ENCODE data around the gene PARVA. TPM values are rescaled to one million over a fixed set of nuclear protein-coding genes. Genes with fewer than 3 reads are reported as not detected.

Gene PARVA
- polyA plus RNA-seq, 5 donors: 84.7 to 105 (median 89.8) TPM

DNA sequence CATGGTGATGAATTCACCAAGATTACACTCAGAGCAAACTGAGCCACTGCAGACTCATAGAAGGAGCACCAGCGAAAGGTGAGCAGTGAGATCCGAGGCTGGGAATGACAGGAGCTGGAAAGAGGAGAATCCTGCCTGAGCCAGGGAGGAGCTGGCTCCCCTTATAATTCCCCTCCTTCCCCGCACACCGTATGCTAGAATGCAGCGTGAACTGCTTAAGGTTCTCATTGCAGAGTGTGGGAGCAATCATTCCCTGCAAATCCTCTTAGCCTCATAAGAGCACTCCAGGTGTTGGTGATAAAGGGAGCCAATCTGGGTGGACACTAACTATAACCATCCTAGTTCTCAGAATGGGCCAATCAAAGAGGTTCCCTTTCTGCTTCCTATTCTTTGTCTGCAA, 169.3 kb downstream of the PARVA start:
- DNase-seq: no peak

DNA sequence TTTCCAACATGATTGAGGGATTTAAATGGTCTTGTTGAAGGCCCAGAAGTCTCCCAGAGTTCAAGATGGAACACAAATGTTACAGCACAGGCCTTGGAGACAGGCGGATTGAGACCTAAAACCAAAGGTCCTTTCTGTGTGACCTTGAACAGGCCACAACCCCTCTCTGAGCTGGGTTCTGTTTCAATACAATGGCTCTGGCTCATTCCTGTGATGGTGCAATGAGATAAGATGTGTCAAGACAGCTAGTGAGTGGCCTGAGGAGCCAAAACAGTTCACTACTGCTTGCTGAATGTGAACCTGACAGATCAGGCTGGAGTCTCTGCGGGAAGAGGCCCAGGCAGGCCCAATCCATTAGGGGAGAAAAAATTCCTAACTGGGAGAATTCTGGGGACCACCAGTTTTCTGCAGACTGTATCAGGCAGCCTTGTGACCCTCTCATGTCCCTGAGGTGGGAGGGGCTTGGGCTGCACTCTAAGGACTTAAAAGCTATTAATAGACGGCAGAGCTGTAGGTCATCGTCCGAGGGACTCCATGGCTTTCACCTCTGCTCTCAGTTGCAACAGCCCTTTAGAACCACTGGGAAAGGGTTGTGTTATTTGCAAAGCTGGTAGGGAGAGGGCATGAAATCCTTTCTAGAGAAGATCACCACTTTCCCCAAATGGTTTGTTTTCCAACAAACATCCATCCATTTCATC, 170.7 kb downstream of the PARVA start:
- no peak for DNase-seq

DNA sequence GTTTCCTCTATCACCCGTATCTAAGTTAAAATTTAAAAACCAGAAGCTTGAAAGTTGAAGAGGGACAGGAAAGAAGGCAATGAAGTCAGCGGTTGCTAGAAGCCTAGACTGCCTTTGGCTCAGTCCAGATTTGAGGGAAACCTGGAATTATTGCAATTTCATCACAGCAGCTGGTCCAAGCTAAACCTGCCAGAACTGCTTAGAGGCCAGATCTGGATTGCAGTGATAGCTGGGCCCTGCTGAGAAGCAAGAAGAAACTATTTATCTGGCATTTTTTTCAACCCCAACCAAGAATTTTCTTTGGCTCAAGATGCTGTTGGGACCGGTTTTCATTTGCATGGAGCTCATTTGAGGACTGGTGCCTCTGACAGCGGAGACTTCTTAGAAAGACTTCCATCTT, 175.3 kb downstream of the PARVA start:
- DNase-seq: peak; percentile 75 to 76

DNA sequence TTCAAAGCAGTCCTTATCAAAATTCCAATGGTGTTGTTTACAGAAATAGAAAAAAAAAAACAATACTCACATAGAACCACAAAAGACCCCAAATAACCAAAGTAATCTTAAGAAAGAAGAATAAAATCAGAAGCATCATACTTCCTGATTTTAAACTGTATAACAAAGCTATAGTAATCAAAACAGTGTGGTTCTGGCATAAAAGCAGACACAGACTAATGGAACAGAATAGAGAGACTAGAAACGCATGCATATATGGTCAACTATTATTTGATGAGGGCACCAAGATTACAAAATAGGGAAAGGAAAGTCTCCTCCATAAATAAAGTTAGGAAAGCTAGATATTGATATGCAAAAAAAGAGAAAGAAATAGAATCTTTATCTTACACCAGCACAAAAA, 176.8 kb downstream of the PARVA start:
- no peak for DNase-seq

DNA sequence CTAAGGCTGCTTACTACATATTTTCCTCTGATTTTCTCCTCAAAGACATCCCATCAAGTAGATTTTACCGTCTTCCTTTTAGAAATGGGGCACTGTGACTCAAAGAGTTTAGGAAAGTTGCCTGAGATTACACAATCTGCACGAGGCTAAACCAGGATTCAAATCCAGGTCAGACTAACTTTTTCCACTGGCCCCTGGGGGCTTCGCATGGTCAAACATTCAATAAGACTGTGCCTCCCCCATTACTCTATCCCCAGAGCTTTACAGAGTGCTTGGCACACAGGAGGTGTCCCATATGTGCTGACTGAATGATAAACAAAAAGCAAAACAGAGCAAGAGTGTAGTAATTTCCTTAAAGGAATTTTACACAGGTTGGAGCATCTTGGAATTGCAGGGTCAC, 178.8 kb downstream of the PARVA start:
- peak in 1 of 2 donors; percentile 33 for DNase-seq

DNA sequence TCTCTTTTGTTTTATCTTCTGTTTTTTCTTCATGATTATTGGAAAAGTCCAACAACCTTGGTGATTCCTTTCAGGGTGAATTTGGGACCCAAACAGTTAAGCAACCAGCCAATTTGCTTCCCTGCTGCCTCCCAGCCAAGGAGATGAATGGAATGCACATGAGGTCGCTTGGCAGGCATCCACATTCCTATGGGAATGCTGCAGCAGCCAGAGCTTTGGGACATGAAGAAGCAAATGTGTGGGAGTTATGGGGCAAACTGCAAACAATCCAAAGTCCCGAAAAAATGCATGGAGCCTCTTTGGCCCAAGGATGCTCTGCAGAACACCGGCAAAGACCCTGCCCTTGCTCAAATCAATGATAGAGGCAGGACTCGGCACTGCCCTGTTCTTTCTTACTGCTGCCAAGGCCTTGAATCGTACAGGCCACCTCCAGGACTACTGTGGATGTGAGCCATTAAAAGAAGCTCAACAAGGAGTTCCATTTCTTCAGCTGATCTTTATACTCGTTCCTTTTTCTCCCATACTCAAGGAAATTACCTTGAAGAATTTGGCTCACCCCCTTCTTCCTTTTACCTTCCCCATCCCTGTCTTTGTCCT, 179.5 kb downstream of the PARVA start:
- peak; percentile 88 to 89 for DNase-seq

DNA sequence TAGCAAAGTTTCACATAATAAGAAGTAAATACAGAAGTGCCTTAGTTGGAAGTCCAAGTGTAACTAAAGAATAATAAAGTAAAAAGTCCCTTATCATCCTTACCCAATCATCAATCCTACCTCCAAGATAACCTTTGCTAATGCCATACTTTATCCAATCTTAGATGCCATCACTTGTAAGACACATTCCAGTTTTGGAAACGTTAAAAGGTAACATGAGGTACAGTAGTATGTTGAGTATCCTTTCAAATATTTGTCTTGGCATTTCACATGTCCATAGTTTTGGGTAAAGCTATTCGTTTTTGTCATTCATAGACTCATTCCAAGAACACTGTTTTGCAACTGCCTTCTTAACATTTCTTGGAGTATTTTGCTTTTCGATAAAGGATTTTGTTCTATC, 181.6 kb downstream of the PARVA start:
- no peak for DNase-seq

DNA sequence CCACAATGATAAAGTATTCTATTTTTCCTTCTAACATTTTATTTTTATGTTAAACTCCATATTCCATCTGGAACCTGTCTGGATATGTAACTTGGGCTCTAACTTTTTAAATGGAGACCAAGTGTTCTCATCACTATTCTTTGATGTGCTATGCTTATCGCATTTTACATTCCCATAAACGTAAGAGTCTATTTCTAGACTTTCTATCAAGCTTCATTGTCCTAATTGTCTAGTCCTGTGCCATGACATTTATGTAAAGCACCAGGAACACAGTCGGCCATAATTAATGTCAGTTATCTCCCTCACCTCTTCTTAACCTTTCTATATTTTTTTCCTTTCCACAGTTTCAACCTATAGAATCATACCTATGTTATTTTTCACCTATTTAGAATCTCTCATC, 183.0 kb downstream of the PARVA start:
- DNase-seq: no peak

DNA sequence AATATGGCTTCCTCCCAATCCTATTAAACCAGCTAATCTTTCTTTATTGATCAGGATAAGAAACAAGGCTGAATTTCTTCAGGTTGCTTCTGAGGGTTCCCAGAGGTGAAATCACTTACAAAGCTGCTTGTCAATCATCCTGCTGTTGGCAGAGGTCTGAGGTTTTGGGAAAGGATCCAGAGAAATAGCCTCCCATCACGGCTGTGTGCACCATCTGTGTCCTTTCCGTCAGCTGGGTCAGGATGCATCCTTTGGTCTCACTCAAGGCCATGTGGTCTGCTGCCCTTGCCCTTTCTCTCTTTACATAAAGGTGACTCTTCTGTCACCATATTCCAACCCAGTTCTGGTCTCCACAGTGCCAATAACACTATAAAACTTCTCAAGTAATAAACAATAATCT, 183.5 kb downstream of the PARVA start:
- no peak for DNase-seq

DNA sequence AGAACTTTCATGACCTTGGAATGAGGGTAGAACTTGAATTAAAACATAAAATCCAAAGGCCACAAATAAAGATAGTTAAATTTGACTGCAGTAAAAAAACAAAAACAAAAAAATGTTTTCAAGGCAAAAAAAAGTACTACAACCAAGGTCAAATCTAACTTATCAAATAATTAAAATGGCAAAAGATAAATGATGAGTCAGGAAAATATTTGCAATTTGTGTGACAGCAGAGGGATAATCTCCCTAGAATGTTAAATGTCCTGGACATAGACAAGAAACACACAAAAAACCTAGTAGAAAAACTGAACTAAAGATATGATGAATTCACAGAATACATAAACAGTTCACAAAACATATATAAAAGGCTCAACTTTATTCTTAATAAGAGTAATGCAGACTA, 186.6 kb downstream of the PARVA start:
- no peak for DNase-seq

DNA sequence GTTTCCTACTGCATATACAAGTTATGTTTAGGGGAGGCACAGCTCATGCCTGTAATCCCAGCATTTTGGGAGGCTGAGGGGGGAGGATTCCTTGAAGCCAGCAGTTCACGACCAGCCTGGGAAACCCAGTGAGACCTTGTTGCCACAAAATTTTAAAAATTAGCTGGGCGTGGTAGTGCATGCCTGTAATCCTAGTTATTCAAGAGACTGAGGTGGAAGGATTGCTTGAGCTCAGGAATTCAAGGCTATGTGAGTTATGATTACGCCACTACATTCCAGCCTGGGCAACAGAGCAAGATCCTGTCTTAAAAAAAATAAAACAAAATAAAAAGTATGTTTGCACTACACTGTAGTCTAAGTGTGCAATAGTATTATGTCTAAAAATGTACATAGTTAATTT, 188.0 kb downstream of the PARVA start:
- no peak for DNase-seq

DNA sequence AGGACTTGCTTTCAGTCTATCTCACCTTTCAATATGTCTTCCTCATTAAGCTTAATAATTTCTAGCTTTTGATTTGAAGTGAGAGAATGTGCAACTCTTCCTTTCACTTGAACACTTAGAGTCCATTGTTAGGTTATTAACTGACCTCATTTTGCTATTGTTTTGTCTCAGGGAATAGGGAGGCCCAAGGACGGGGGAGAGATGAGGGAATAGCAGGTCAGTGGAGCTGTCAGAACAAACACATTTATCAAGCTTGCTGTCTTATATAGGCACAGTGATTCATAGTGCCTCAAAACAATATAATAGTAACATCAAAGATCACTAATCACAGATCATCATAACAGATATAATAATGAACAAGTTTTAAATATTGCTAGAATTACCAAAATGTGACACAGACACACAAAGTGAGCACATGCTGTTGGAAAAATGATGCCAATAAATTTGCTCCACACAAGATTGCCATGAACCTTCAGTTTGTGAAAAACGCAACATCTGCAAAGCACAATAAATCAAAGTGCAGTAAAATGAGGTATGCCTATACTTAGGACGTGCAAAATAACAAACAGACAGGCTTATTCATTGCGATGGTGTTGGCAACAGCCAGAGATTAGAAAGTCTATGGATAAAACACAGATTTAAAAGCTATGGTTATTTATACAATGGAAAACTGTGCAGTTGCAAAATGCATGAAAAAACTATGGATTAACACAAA, 190.5 kb downstream of the PARVA start:
- DNase-seq: no peak

DNA sequence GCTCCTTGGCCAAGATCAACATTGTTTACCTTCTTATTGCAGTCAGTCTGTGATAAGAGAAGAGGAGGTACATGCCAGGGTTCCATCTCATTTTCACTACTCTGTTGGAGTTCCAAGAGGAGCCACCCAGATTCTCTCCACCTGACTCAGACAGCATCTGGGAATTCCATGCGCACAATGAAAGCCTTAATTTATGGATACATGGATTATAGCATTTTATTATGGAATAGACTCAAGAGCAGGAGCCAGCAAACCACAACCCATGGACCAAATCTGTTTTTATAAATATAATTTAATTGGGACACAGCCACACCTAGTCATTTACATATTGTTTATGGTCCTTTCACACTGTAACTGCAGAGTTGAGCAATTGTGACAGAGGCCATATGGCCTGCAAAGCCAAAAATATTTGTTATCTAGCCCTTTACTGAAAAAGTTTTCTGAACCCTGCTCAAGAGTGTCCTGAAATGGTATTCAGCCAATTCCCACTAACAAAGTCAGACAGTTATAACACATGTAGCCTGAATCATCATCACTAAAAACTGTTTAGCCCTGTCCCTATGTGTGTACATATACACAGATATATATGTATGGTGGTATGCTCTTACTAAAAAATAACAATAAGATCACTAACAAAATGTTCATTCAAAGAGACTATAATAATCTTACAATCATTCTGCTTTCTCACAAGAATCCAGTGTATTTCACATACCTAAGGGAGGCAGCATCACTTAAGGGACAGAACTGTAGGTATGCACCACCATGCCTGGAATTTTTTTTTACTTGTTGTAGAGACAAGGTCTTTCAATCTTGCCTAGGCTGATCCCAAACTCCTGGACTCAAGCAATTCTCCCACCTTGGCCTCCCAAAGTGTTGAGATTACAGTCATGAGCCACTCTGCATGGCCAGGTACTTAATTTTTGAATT, 192.4 kb downstream of the PARVA start:
- no peak for DNase-seq

DNA sequence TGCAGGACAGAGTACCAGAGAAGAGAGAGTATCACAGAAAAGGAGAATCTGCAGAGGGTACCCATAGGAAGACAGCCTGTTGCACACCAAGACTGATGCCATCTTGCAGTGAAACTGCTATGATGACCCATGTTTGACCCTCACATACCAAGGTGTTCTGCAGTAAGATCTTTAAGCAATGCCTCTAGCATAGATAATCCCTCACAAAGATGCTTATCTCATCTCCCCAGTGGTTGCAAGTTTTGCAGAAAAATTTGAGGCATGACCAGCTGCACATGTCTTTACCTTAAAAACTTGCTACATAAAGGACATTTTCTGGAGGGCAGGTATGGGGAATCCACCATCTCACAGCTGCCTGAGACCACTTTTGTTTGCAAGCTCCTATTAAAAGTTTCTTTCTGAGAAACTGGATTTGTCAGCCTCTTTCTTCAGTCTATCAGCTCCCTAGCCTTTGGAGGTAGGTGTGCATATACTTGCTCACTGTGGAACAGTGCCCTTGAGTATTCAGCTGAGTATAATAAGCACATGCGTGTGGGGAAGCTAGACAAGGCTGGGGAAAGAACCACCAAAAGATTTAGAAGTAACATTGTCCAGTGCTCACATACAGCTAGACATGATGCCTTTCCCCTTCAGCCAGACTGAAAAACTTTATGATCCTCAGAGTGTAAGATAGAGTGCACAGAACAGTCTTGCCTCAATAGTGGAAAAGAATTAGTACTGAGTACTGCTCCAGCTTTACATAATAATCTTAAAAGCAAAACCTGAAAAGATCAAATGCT, 196.5 kb downstream of the PARVA start:
- DNase-seq: no peak

DNA sequence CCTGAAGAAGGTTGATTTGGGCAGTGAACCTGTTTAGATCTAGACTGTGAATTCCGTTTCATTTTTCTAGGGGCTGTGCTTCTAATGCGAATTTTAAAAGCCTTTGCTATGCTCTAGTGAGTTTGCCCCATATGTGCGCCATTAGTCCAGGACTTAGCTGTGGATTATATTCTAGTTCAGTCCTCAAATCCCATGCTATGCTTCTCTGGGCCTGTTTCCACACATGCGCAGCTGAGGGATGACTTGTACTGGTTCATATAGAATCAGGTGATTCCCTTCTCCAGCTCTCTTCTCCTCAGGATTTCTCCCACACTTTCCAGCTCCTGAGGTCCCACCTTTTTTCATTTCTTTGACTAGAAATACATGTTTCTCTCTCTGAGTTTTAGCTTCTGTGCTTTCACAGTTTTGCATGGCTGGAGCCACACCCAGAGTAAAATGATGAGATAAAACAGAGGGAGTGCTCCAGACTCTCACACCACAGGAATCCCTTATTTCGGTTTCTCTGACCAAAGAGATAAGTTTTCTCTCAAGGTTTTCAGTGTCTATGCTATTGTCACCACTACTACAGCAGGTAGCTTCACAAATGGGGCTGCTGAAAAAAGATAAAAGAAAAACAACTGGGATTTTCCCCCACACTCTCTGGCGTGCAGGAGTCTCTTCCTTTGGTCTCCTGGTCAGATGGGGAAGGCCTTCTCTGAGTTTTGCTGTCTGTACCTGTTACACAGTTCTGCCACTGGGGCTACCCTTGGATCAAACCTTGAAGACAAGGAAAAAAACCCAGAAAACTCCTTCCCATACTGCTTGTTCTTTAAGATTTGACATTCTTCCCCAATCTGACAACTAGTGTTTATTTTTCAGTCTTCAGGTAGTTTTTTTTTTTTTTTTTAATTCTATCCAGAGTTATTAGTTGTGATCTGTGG, 200.6 kb downstream of the PARVA start:
- DNase-seq: no peak

DNA sequence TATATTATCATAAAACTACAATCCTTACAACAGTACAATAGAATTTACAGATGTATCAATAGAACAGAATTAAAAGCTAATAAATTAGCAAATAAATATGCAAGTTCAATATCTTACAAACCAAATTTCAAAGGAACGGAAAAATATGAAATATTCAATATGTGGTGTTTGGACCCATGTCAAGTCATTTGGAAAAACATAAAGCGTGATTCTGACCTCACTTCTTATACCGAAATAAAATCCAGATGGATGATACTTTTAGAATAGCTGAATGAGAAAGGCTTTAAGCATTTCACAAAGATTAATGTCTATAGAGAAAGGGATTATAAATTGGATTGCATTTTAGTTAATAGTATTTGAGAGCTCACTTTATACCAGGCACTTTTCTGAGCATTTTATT, 204.0 kb downstream of the PARVA start:
- DNase-seq: no peak

DNA sequence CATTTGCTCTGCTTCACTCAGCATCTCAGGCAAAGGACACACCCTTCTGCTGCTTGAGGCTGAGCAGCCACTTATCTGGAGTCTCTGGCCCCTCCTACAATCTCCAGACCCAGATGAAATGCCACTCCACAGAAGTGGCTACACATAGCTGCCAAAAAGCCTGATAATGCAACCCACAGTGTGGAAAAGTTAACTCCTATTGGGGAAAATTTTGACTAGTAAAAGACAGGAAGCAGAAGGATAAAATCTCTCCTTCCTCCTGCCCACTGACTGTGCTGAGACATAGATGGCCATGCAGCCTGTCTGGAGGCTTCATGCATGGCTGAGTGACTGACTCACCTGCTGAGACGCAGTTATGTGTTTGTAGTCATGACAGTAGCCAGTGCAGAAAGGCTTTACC, 204.6 kb downstream of the PARVA start:
- peak; percentile 39 to 49 for DNase-seq

Measured in right lung (tissue), 5 donors.